Pancreas (tissue), 10 donors: Measurements from ENCODE around the gene SFPQ. TPM values are rescaled to one million over a fixed set of nuclear protein-coding genes. Genes with fewer than 3 reads are reported as not detected.

Experiments used
- ATAC-seq, 4 donors: fragments of 200-7000 bp; cut with Tn5 transposase; one replicate each; pipeline versions ENCODE4 v1.8.0 to v1.9.1; 2020; ENCODE audit warnings: mild to moderate bottlenecking in 4 of 4, moderate library complexity in 4 of 4
- DNase-seq, 6 donors: peaks; one replicate each; pipeline ENCODE4 v3.0.0-alpha.2; 2020
- FAIRE-seq: peaks from 2 replicates; lab custom pipeline; 2012; peaks lifted over from hg19 to GRCh38; lab: Jason Lieb, UNC
- H3K27ac ChIP-seq, 4 donors: fragments of 200-600 bp; sonication (generic); 1 replicate in 3 of 4; 2 replicates in 1 of 4; pipeline versions ENCODE4 v1.5.0 to v1.8.0; 2020
- H3K27me3 ChIP-seq, 4 donors: fragments of 200-600 bp; one replicate each; pipeline ENCODE4 v1.8.0; 2021
- H3K36me3 ChIP-seq, 3 donors: fragments of 200-600 bp; sonication (generic) in 1 of 3; one replicate each; pipeline versions ENCODE4 v1.5.0 to v1.8.0; 2020 to 2021
- H3K4me1 ChIP-seq, 3 donors: fragments of 200-600 bp; one replicate each; pipeline ENCODE4 v1.8.0; 2021
- H3K4me3 ChIP-seq, 4 donors: fragments of 200-600 bp; sonication (generic) in 2 of 4; one replicate each; pipeline versions ENCODE4 v1.5.0 to v1.8.0; 2020 to 2021
- H3K9me3 ChIP-seq, 4 donors: fragments of 200-600 bp; one replicate each; pipeline ENCODE4 v1.8.0; 2021
- WGBS, 2 donors: extraction: QIAGEN DNeasy Blood & Tissue Kit; methylation state at CpG; one replicate each; pipeline ENCODE4 v1.1.7; 2013; 5-methylcytosine and 5-hydroxymethylcytosine counted together
- intact Hi-C, 3 donors: fragments of 100-400 bp; cut with DNase I; formaldehyde crosslinking; loops; one replicate each; pipeline versions ENCODE4 v1.11.1 to v1.14.2; 2022
- polyA plus RNA-seq, 2 donors: library from polyadenylated mRNA; stranded (reverse); fragments of 200-250 nt; gene quantifications; one replicate each; pipeline ENCODE4 v1.2.3, GENCODE V29; 2013
- total RNA-seq, 6 donors: library from RNA; stranded (reverse); fragmentation: NEBNext Ultra II Directional in 4 of 6; extraction: Animal tissue kit (Norgen Biotek cat#: 25700) in 4 of 6; gene quantifications; one replicate each; pipeline versions ENCODE4 v1.2.1 to v1.2.4, GENCODE V29; 2021 to 2023
- TF ChIP-seq, protein P1 (sequence below), 4 donors: fragments of 200-600 bp; sonication (generic) in 3 of 4; IDR thresholded peaks; one replicate each; pipeline versions ENCODE4 v1.5.0 to v1.8.0; 2021; ENCODE audit warnings: antibody characterized with exemption in 4 of 4
- donor health status: healthy with polysubstance abuse.
- donor health status: DM: no; HTN: no; CAD: no; lungs with moderate emphysema.
- donor health status: DM: no; HTN: no; CAD: no.
- donor health status: control.
- donor health status: control.
- donor health status: Bipolar disorder and iron deficiency.
- donor health status: DM: yes; HTN: yes; CAD: no.
- donor health status: DM: no; HTN: no; CAD: no.
- donor health status: DM: no; HTN: no; CAD: no.
- donor health status: DM: yes; HTN: yes; CAD: no.

SFPQ gene
- total and polyA plus RNA-seq, 8 donors = 63.4 to 267 (median 98.2) TPM

- Histone ChIP-seq H3K36me3 (no peaks in the 10 kb centered on the region), H3K9me3 (no peaks in the 10 kb centered on the region), H3K4me3 (no peak overlapping the region), H3K27ac (no peak overlapping the region), H3K27me3 (no peaks in the 10 kb centered on the region), H3K4me1 (no peaks in the 10 kb centered on the region)
- ATAC-seq (no peak), DNase-seq (no peak), FAIRE-seq (no peak)
- TF ChIP-seq, protein P1, sequence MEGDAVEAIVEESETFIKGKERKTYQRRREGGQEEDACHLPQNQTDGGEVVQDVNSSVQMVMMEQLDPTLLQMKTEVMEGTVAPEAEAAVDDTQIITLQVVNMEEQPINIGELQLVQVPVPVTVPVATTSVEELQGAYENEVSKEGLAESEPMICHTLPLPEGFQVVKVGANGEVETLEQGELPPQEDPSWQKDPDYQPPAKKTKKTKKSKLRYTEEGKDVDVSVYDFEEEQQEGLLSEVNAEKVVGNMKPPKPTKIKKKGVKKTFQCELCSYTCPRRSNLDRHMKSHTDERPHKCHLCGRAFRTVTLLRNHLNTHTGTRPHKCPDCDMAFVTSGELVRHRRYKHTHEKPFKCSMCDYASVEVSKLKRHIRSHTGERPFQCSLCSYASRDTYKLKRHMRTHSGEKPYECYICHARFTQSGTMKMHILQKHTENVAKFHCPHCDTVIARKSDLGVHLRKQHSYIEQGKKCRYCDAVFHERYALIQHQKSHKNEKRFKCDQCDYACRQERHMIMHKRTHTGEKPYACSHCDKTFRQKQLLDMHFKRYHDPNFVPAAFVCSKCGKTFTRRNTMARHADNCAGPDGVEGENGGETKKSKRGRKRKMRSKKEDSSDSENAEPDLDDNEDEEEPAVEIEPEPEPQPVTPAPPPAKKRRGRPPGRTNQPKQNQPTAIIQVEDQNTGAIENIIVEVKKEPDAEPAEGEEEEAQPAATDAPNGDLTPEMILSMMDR (IDR thresholded peaks at IDR 0.05) = no peak
- intact Hi-C loops = no loop called here
- WGBS, 2 donors = 75 to 77% methylated on average over 16 of the region's 16 CpGs
Measured at GRCh38 chr1:35210321-35211119, 17.6 kb upstream of the SFPQ start.

DNA sequence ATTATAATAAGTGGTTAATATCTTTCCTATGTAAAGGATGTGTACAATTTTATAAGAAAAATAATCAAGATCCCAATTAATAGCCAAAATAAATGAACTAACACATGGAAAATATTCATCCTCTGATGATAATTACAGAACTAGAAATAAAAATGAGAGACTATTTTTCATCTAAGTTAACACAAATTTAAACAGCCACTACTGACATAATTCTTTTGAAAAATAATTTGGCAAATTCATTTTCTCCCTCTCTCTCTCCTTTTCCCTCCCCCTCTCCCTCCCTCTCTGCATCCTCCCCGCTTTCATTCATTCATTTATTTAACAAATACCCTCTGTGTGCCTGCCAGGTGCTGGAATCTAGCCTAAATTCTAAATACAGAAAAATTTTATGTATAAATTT lies 10.3 kb upstream of the SFPQ start:
- ATAC-seq = no peak
- H3K27ac ChIP-seq = no peak overlapping the region
- no peak for DNase-seq
- TF ChIP-seq, protein P1 (IDR thresholded peaks at IDR 0.05) = no peak
- FAIRE-seq = no peak
- H3K27me3 ChIP-seq = no peaks in the 10 kb centered on the region
- H3K36me3 ChIP-seq = no peaks in the 10 kb centered on the region
- 62 to 63% methylated on average over 1 of the region's 1 CpG for WGBS, 2 donors
- H3K4me1 ChIP-seq = no peaks in the 10 kb centered on the region
- no peaks in the 10 kb centered on the region for H3K9me3 ChIP-seq
- no peak overlapping the region for H3K4me3 ChIP-seq
- intact Hi-C loops = loop anchor here in 2 of 3 donors (5.0 to 10.0 kb wide), 2 partner anchors 92 to 359 kb away; no protein-coding TSS in a partner anchor

DNA sequence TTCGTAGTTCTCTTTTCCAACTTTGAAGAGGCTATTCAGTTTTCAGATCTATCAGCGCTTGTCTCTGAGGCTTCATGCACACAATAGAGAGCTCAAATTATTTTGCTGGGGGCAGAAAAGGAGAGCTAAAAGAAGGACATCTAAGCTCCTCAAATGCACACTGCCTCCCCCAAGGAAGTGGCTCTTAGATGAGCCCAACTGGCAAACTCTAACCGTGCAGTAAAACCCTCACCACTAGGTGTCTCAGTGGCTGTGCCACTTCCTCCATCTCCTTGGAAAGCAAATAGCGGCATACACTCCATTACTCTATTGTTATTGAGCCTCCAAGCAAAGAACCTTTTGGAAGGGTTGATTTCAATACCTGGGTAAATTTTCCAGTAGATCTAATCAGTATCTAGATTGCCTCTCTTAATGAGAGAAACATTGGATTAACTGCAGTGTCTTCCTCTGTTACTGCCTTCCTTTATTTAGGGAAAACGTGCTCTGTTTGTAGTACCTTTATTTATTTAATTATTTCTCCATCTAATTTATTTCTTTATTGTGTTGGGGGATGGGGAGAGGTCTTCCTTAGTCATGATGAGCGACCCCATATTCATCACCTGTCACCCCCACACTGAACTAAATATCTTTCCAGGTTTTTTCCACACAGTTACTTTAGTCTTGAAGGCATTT lies 9.2 kb upstream of the SFPQ start:
- FAIRE-seq (no peak), DNase-seq (peak in 4 of 6 donors; percentile 52 to 79 (median 56)), ATAC-seq (peak; percentile 97 to 100 (median 100))
- no peaks in the 10 kb centered on the region for H3K9me3 ChIP-seq
- no peaks in the 10 kb centered on the region for H3K27me3 ChIP-seq
- intact Hi-C loops = loop anchor here in 2 of 3 donors (5.0 to 10.0 kb wide), 2 partner anchors 93 to 360 kb away; no protein-coding TSS in a partner anchor
- H3K36me3 ChIP-seq = no peaks in the 10 kb centered on the region
- no peaks in the 10 kb centered on the region for H3K4me1 ChIP-seq
- no peak overlapping the region for H3K4me3 ChIP-seq
- H3K27ac ChIP-seq = no peak overlapping the region
- 26 to 31% methylated on average over 6 of the region's 6 CpGs for WGBS, 2 donors
- TF ChIP-seq, protein P1 (IDR thresholded peaks at IDR 0.05) = peak; percentile 64 to 86 (median 74)

DNA sequence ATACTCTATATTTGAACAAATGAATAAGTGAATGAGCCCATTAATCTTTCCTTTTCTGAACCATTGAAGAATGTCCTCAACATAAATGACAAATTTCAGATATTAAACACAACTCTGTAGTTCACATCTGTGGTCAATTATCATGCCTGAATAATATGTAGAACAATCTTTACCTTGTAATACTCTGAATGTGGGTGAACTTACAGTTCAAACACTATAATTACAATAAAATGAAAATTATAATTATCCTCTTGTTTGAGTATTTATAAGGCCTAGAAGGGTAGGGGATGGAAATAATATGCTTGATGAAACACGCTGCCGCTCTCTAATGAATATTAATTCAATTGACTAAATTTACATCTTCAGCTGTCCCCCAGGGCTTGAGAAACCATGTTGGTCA lies 8.7 kb upstream of the SFPQ start:
- DNase-seq (no peak), ATAC-seq (no peak), FAIRE-seq (no peak)
- intact Hi-C loops = loop anchor here in 2 of 3 donors (5.0 to 10.0 kb wide), 2 partner anchors 93 to 361 kb away; no protein-coding TSS in a partner anchor
- H3K36me3 ChIP-seq = no peaks in the 10 kb centered on the region
- H3K4me1 ChIP-seq = no peaks in the 10 kb centered on the region
- WGBS, 2 donors = 26 to 39% methylated on average over 2 of the region's 2 CpGs
- TF ChIP-seq, protein P1 (IDR thresholded peaks at IDR 0.05) = no peak
- H3K27me3 ChIP-seq = no peaks in the 10 kb centered on the region
- H3K9me3 ChIP-seq = no peaks in the 10 kb centered on the region
- H3K27ac ChIP-seq = no peak overlapping the region
- H3K4me3 ChIP-seq = no peak overlapping the region
